GM12892 (cell line): ENCODE measurements around the gene PPP2R2D.
"Not testable (repeated sequence)": the region's sequence is repeated elsewhere in the genome, so short reads cannot be mapped to it uniquely, and the experiment has no call there.

ENCODE experiments used
- DNase-seq: peaks from one replicate; pipeline ENCODE4 v3.0.0; 2011; ENCODE audit not compliant: insufficient read length
- FAIRE-seq: peaks from 2 replicates; lab custom pipeline; 2011; peaks lifted over from hg19 to GRCh38; lab: Jason Lieb, UNC
- POLR2A ChIP-seq: IDR thresholded peaks from 2 replicates; pipeline ENCODE4 v1.6.1; 2011; ENCODE audit warnings: low read depth, low read length, control low read depth
- POLR2AphosphoS5 ChIP-seq: IDR thresholded peaks from 2 replicates; pipeline ENCODE4 v1.6.1; 2011; ENCODE audit warnings: low read depth, low read length, control low read depth
- TAF1 ChIP-seq: IDR thresholded peaks from 2 replicates; pipeline ENCODE4 v1.6.1; 2011; ENCODE audit warnings: low read depth, mild to moderate bottlenecking, control low read depth, low read length, borderline replicate concordance

PPP2R2D gene

GRCh38 chr10:131882590-131883451 lies 18.0 kb upstream of the PPP2R2D start:
- FAIRE-seq, result no peak
- DNase-seq, result no peak
- no peak for TF ChIP-seq POLR2AphosphoS5
- no peak for TF ChIP-seq POLR2A
- TF ChIP-seq TAF1, result no peak

GRCh38 chr10:131883621-131884393 lies 17.0 kb upstream of the PPP2R2D start:
- not testable (repeated sequence) for DNase-seq

GRCh38 chr10:131885391-131886165 lies 15.2 kb upstream of the PPP2R2D start:
- FAIRE-seq, result no peak
- TF ChIP-seq TAF1 (no peak), POLR2AphosphoS5 (no peak), POLR2A (no peak)
- peak; percentile 82 for DNase-seq

More at GRCh38 chr10:131883621-131884393, 17.0 kb upstream of the PPP2R2D start:
- FAIRE-seq, result not testable (repeated sequence)

- FAIRE-seq (no peak), DNase-seq (no peak)
- no peak for TF ChIP-seq POLR2A
- TF ChIP-seq TAF1, result no peak
- TF ChIP-seq POLR2AphosphoS5, result no peak
These were observed 14.6 kb upstream of the PPP2R2D start for GRCh38 chr10:131886237-131886636.

GRCh38 chr10:131888186-131888604 lies 12.6 kb upstream of the PPP2R2D start:
- FAIRE-seq, result no peak
- DNase-seq, result no peak
- no peak for TF ChIP-seq POLR2A

- no peak for TF ChIP-seq TAF1
- no peak for TF ChIP-seq POLR2A
- no peak for TF ChIP-seq POLR2AphosphoS5
These were observed 11.1 kb upstream of the PPP2R2D start for GRCh38 chr10:131889755-131890154.

GRCh38 chr10:131890276-131891195 lies 10.3 kb upstream of the PPP2R2D start:
- no peak for FAIRE-seq
- TF ChIP-seq POLR2A (no peak), POLR2AphosphoS5 (no peak), TAF1 (no peak)
- DNase-seq, result no peak

More at GRCh38 chr10:131889755-131890154, 11.1 kb upstream of the PPP2R2D start:
- FAIRE-seq (no peak), DNase-seq (no peak)

GRCh38 chr10:131891196-131891928 lies 9.4 kb upstream of the PPP2R2D start:
- DNase-seq (no peak), FAIRE-seq (no peak)
- no peak for TF ChIP-seq TAF1
- TF ChIP-seq POLR2AphosphoS5, result no peak

- FAIRE-seq (no peak), DNase-seq (no peak)
- TF ChIP-seq POLR2A, result no peak
- TF ChIP-seq TAF1, result no peak
- no peak for TF ChIP-seq POLR2AphosphoS5
These were observed 8.6 kb upstream of the PPP2R2D start for GRCh38 chr10:131891929-131892805.
